GM12875 (cell line): ENCODE data around the gene RASSF8.

Source experiments
- H3K4me3 ChIP-seq: one replicate; pipeline ENCODE4 v1.5.1; 2011; ENCODE audit warnings: low read depth, low read length, control low read depth
- CTCF ChIP-seq: IDR thresholded peaks from 2 replicates; pipeline ENCODE4 v1.5.1; 2011; ENCODE audit warnings: low read depth, mild to moderate bottlenecking, control low read depth, inconsistent platforms, low read length, moderate library complexity, borderline replicate concordance; ENCODE audit not compliant: insufficient read depth

The RASSF8 gene

GRCh38 chr12:26088998-26089397, 130.5 kb downstream of the RASSF8 start:
- no peak overlapping the region for H3K4me3 ChIP-seq
- TF ChIP-seq CTCF = no peak

- H3K4me3 ChIP-seq = no peak overlapping the region
- no peak for TF ChIP-seq CTCF
Observed at GRCh38 chr12:26090836-26091510, 132.5 kb downstream of the RASSF8 start.

GRCh38 chr12:26091822-26092221, 133.3 kb downstream of the RASSF8 start:
- no peak overlapping the region for H3K4me3 ChIP-seq
- TF ChIP-seq CTCF = no peak

GRCh38 chr12:26092346-26093105, 134.0 kb downstream of the RASSF8 start:
- no peak for TF ChIP-seq CTCF
- no peak overlapping the region for H3K4me3 ChIP-seq

GRCh38 chr12:26095186-26095585, 136.7 kb downstream of the RASSF8 start:
- no peak for TF ChIP-seq CTCF
- no peak overlapping the region for H3K4me3 ChIP-seq

GRCh38 chr12:26096036-26096435, 137.6 kb downstream of the RASSF8 start:
- no peak overlapping the region for H3K4me3 ChIP-seq
- no peak for TF ChIP-seq CTCF
